Endothelial cell of umbilical vein (primary cell): ENCODE measurements around the gene KCNV2. TPM values are rescaled to one million over a fixed set of nuclear protein-coding genes. Genes with fewer than 3 reads are reported as not detected.

Experiments
- BruUV-seq: library from RNA; stranded (reverse); fragments of 400-500 nt; replicated peaks from 2 replicates; lab custom pipeline; 2021; lab: Mats Ljungman, UMichigan
- CTCF ChIA-PET: fragments of 300-600, 350-600 bp; sonication (Branson Sonifier 250); formaldehyde crosslinking; loops from one replicate; lab custom pipeline; 2021; ENCODE audit warnings: antibody characterized with exemption, inconsistent platforms; lab: Charles Lee
- POLR2A ChIA-PET: fragments of 300-600, 350-600 bp; sonication (Branson Sonifier 250); formaldehyde crosslinking; loops from one replicate; lab custom pipeline; 2021; ENCODE audit warnings: antibody characterized with exemption, inconsistent platforms; lab: Charles Lee
- DNase-seq: peaks from one replicate; pipeline ENCODE4 v3.0.0-alpha.2; 2011; ENCODE audit warnings: low read depth, low spot score
- FAIRE-seq: peaks from 2 replicates; lab custom pipeline; 2011; peaks lifted over from hg19 to GRCh38; lab: Jason Lieb, UNC
- H2AFZ ChIP-seq: 2 replicates; pipeline ENCODE4 v1.6.0; 2012; ENCODE audit warnings: low read depth, low read length, control low read depth, inconsistent platforms
- H3K27ac ChIP-seq: 2 replicates; pipeline ENCODE4 v1.5.1; 2011; ENCODE audit warnings: low read depth, mild to moderate bottlenecking, control low read depth, low read length, moderate library complexity; ENCODE audit not compliant: insufficient read depth
- H3K27me3 ChIP-seq, 2 experiments: 2 replicates each; pipeline versions ENCODE4 v1.6.0 to v1.6.1; 2011; ENCODE audit warnings: low read length in 2 of 2, mixed read lengths in 1 of 2; ENCODE audit not compliant: control insufficient read depth in 2 of 2, insufficient read depth in 2 of 2
- H3K36me3 ChIP-seq, 2 experiments: 2 replicates in 1 of 2; 3 replicates in 1 of 2; pipeline ENCODE4 v1.5.1; 2011; ENCODE audit warnings: low read length in 2 of 2, mild to moderate bottlenecking in 1 of 2, moderate library complexity in 1 of 2; ENCODE audit not compliant: control insufficient read depth in 2 of 2, insufficient read depth in 2 of 2; ENCODE audit errors: extremely low read depth in 1 of 2
- H3K4me1 ChIP-seq: 3 replicates; pipeline ENCODE4 v1.5.1; 2011; ENCODE audit warnings: mild to moderate bottlenecking, low read length; ENCODE audit not compliant: control insufficient read depth, insufficient read depth; ENCODE audit errors: extremely low read depth
- H3K4me2 ChIP-seq: 2 replicates; pipeline ENCODE4 v1.6.1; 2011; ENCODE audit warnings: low read length, control low read depth, mixed read lengths; ENCODE audit not compliant: insufficient read depth
- H3K4me3 ChIP-seq, 3 experiments: fragments of 200-600 bp in 1 of 3; sonication (generic), shearing (Covaris generic) in 1 of 3; replicated peaks in 1 of 3; 2 replicates each; pipeline ENCODE4 v1.5.1; 2011 to 2016; ENCODE audit warnings: control low read depth in 3 of 3, low read length in 3 of 3, mild to moderate bottlenecking in 2 of 3, inconsistent platforms in 1 of 3, low read depth in 1 of 3, moderate library complexity in 1 of 3; ENCODE audit not compliant: insufficient read depth in 1 of 3
- H3K79me2 ChIP-seq: 2 replicates; pipeline ENCODE4 v1.6.0; 2012; ENCODE audit warnings: low read length, inconsistent platforms; ENCODE audit not compliant: control insufficient read depth, insufficient read depth
- H3K9ac ChIP-seq: replicated peaks from 2 replicates; pipeline ENCODE3; 2011; ENCODE audit warnings: low read length, control low read depth; ENCODE audit not compliant: insufficient read depth; ENCODE audit errors: extremely low read depth
- H3K9me1 ChIP-seq: replicated peaks from 3 replicates; pipeline ENCODE4 v1.6.0; 2011; ENCODE audit warnings: mild to moderate bottlenecking, low read length; ENCODE audit not compliant: control insufficient read depth, insufficient read depth; ENCODE audit errors: extremely low read depth
- H3K9me3 ChIP-seq: replicated peaks from 2 replicates; pipeline ENCODE4 v1.5.1; 2012; ENCODE audit warnings: low read length, inconsistent platforms; ENCODE audit not compliant: control insufficient read depth, insufficient read depth
- H4K20me1 ChIP-seq: replicated peaks from 2 replicates; pipeline ENCODE3; 2011; ENCODE audit warnings: mild to moderate bottlenecking, low read length; ENCODE audit not compliant: control insufficient read depth, insufficient read depth; ENCODE audit errors: extremely low read depth
- CTCF ChIP-seq, 2 donors: IDR thresholded peaks; 1 replicate in 1 of 2; 2 replicates in 1 of 2; pipeline ENCODE4 v1.5.1; 2011; ENCODE audit warnings: low read length in 2 of 2, mild to moderate bottlenecking in 2 of 2, moderate library complexity in 2 of 2, control low read depth in 1 of 2, inconsistent platforms in 1 of 2, low read depth in 1 of 2; ENCODE audit not compliant: insufficient read depth in 1 of 2; ENCODE audit errors: extremely low read depth in 1 of 2
- EZH2 ChIP-seq: IDR thresholded peaks from 2 replicates; pipeline ENCODE4 v1.6.1; 2012; ENCODE audit warnings: borderline replicate concordance, low read depth, mild to moderate bottlenecking, moderate library complexity, low read length, inconsistent platforms; ENCODE audit not compliant: severe bottlenecking
- FOS ChIP-seq: IDR thresholded peaks from 2 replicates; pipeline ENCODE4 v1.6.1; 2011; ENCODE audit warnings: mild to moderate bottlenecking, low read length, moderate library complexity, borderline replicate concordance; ENCODE audit not compliant: insufficient read depth
- GATA2 ChIP-seq: IDR thresholded peaks from 2 replicates; pipeline ENCODE4 v1.7.0; 2011; ENCODE audit warnings: low read depth, mild to moderate bottlenecking, moderate library complexity, mixed read lengths, low read length; ENCODE audit not compliant: insufficient read length, insufficient read depth
- JUN ChIP-seq: IDR thresholded peaks from 2 replicates; pipeline ENCODE4 v1.6.1; 2011; ENCODE audit warnings: borderline replicate concordance, low read depth; ENCODE audit not compliant: insufficient read length, insufficient read depth
- MAX ChIP-seq: IDR thresholded peaks from 2 replicates; pipeline ENCODE4 v1.6.1; 2011; ENCODE audit not compliant: insufficient read depth, insufficient read length
- MYC ChIP-seq: IDR thresholded peaks from one replicate; pipeline ENCODE4 v1.6.1; 2011; ENCODE audit warnings: mild to moderate bottlenecking, low read depth, low read length
- POLR2A ChIP-seq: IDR thresholded peaks from 2 replicates; pipeline ENCODE4 v1.6.1; 2012; ENCODE audit warnings: low read depth, mild to moderate bottlenecking, control low read depth, low read length
- POLR2AphosphoS5 ChIP-seq: IDR thresholded peaks from 2 replicates; pipeline ENCODE4 v1.6.1; 2012; ENCODE audit warnings: low read depth, mild to moderate bottlenecking, control low read depth, low read length, moderate library complexity; ENCODE audit not compliant: insufficient read depth
- dilution Hi-C: fragments of 300-500 bp; cut with MboI; formaldehyde crosslinking; loops from one replicate; pipeline ENCODE4 v1.15.0; 2019; ENCODE audit warnings: low sequenced_read_pairs; ENCODE audit not compliant: extremely low pct_ligation_motif_present
- intact Hi-C: fragments of 100-400 bp; cut with micrococcal nuclease; formaldehyde crosslinking; loops from one replicate; pipeline ENCODE4 v1.10.0; 2022
- polyA plus RNA-seq, 4 experiments: library from polyadenylated mRNA; depleted of rRNA in 3 of 4; stranded (reverse) in 3 of 4; unstranded in 1 of 4; fragments of >200 nt; gene quantifications; 2 replicates each; pipeline versions ENCODE4 v1.2.1 to v1.2.3, GENCODE V29; 2011 to 2012; ENCODE audit warnings: missing spikeins in 1 of 4
- total RNA-seq: library from RNA; stranded (reverse); gene quantifications from 2 replicates; pipeline ENCODE4 v1.2.3, GENCODE V29; 2021

Gene KCNV2
- total and polyA plus RNA-seq, 2 donors (not counting 3 experiments of a cell fraction or from before 2014, with no cell fraction given), result not detected

DNA sequence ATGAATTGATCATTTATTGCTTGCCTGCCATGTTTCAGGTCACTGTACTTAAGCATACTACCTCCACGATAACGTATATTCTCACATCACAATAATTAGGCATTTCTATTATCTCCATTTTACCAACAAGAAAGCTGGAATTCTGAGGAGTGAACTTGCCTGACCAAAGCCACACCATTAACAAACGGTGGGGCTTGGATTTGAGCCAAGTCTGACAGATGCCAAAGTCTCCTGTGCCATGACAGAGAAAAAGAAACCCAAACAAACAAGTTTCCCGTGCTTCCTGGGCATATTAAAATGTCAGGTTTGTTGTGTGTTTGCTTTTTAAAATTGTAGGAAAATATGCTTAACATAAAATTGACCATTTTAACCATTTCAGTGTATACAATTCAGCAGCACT lies 40.8 kb upstream of the KCNV2 start:
- H2AFZ ChIP-seq, result no peak overlapping the region
- H3K4me2 ChIP-seq, result no peak overlapping the region
- BruUV-seq, result no TSS peak
- no peaks in the 10 kb centered on the region for H3K79me2 ChIP-seq
- TF ChIP-seq JUN (no peak), POLR2AphosphoS5 (no peak), GATA2 (no peak), MAX (no peak), FOS (no peak), MYC (no peak), EZH2 (no peak), CTCF (IDR thresholded peaks at IDR 0.05; ENCODE audit: extremely low read depth in 1 of 2, insufficient read depth in 1 of 2, low read depth in 1 of 2, low read length in 2 of 2) (no peak), POLR2A (no peak)
- dilution Hi-C loops, result no loop called here
- H3K36me3 ChIP-seq, result no peaks in the 10 kb centered on the region
- no peaks in the 10 kb centered on the region for H3K9me1 ChIP-seq
- CTCF ChIA-PET, result no interaction called here
- no peak overlapping the region for H3K9ac ChIP-seq
- DNase-seq (peak; percentile 43), FAIRE-seq (peak; percentile 40)
- H4K20me1 ChIP-seq, result no peaks in the 10 kb centered on the region
- H3K27me3 ChIP-seq, result no peaks in the 10 kb centered on the region
- H3K4me1 ChIP-seq, result peaks cover 4% of the 10 kb centered on the region
- H3K9me3 ChIP-seq, result no peaks in the 10 kb centered on the region
- H3K4me3 ChIP-seq, result no peak overlapping the region
- intact Hi-C loops, result no loop called here
- POLR2A ChIA-PET, result no interaction called here
- no peak overlapping the region for H3K27ac ChIP-seq
